ENCODE results near the gene RACK1.

Gene RACK1

DNA sequence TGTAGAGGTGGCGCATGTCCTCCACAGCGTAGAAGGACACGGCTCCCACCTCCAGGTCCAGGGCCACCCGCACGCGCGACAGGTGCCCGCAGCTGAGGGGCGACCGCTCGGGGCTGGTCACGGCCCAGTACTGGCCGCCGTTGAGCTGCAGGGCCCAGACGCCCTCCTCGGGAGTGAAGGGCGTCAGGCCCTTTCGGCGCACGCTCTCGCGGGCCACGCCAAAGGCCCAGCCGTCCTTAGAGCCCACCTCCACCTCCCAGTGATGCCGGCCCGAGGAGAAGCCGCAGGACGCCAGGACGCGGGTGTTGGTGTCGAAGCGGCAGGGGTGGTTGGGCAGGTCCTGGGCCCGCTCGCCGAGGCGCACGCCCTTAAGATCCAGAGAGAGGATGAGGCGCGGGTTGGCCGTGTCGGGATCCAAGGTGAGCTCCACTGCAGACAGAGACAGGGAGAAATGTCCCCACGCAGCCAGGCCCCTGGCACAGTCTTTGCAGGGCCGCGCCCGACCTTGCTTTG, 48.4 kb downstream of the RACK1 start:
- no peak for DNase-seq (ENCODE audit: low read depth)

DNA sequence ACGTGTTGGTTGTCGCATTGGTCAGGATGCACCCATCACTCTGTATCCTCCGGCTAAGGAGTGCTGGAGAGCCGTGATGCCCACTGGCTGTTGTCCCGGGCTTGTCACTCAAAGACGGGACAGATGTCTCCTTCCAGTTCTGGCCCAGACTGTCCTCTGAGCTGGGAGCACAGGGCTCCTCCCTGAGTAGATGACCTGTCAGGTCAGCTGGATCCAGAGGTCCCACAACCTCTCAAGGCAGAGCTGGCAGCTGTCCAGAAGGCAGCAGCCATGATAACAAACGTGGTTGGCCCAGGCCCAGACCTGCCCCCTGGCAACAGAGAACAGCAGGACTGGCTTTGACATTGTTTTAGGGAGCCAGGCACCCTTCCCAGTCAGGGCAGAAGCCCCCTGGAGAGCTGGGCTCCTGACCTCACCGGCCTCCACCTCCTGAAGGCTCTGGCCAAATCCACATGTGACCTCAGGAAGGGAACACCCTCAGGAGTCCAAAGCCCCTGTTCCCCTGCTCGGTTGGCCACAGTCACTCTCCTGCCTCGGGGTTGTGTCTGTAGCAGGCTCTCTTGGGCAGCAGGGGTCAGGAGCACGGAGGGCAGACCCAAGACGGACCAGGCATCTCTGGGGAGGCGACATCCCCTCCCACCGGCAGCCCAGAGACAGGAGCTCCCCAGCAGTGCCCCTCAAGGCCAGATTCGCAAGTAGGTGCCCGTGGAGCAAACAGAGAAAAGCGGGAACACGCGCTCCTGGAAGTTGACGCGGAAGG, 49.0 kb downstream of the RACK1 start:
- DNase-seq (ENCODE audit: low read depth), result no peak

DNA sequence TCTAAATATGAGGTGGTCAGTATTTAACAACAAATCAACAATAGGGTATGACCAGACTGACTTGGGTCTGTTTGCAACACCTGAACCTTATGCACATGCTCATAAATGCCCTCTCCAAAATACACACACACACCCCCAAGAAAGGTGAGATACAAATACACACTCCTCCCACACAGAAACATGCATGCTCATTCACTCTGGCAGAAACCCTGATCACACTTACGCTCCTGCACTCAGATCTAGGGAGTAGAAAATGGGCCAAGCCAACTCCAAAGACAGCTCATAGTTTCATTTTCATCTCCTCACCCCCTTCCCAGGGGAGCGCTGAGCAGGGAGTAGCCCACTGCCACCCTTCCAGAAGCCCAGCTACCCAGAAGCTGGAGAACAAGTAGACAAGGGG, 50.0 kb downstream of the RACK1 start:
- no peak for DNase-seq (ENCODE audit: low read depth)

DNA sequence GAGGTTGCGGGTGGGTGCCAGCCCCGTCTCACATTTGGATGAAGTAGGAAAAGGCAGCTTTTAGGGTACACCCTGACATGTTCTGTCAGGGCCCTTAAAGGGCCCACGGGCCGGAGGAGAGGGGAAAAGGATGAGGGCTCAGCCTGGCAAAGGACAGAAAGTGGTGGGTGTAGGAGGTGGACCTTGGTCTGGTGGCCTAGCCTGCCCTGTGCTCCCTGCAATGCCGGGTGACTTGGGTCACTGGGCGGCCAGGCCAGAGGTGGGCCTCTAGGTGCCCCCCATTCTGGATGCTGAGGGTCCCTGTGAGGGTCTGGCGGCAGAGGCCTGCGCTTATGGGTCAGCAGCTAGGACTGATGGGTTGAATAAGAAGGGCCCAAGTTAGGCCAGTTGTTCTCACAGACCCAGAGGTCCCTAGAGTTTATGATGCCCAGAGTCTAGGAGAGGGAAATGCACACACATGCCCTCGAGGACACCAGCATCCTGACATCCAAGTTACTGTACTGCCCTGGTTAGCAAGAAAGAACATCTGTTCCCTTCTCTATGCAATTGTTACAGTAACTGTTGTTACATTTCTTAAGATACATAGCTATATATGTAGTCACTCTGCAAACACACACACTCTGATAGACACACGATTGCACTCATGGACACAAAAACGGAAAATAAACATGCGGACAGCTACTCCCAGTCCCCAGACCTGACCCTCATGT, 51.2 kb downstream of the RACK1 start:
- DNase-seq (ENCODE audit: low read depth), result no peak

DNA sequence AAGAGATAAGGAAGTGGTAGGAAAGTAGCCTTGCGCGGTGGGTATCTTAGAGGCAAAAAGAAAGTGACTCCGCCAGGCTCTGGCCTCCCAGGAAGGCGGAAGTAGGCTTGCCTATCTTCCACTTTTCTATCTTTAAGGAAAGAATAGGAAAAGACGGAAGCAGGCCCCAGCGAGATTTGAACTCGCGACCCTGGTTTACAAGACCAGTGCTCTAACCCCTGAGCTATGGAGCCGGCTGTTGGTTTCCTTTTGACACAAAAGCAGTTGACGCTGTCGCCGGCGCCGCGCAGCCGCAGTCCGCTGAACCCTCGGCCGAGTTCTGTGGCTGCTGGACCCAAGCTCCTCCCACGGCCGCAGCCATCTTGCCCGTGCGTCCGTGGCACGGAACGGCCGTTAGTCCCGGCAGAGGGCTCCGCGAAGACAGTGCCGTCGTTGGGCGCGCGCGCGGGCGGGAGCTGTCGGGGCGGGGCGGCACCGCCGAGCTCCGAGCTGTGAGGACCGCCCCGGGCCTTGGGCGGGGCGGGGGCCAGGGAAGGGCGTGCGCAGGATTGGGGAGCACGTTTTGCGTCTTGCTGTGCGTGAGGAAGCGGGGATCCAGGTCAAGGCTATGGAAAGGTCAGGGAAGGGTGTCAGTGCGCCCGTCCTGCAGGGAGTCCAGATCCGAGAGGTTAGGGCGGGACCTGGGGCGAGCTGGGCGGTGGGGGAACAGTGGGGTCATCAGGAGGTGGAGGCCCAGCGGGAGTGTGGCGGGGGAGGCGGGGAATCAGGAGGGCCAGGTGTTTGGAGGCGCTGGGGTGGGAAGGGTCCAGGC, 52.0 kb downstream of the RACK1 start:
- DNase-seq (ENCODE audit: low read depth), result peak; percentile 98

DNA sequence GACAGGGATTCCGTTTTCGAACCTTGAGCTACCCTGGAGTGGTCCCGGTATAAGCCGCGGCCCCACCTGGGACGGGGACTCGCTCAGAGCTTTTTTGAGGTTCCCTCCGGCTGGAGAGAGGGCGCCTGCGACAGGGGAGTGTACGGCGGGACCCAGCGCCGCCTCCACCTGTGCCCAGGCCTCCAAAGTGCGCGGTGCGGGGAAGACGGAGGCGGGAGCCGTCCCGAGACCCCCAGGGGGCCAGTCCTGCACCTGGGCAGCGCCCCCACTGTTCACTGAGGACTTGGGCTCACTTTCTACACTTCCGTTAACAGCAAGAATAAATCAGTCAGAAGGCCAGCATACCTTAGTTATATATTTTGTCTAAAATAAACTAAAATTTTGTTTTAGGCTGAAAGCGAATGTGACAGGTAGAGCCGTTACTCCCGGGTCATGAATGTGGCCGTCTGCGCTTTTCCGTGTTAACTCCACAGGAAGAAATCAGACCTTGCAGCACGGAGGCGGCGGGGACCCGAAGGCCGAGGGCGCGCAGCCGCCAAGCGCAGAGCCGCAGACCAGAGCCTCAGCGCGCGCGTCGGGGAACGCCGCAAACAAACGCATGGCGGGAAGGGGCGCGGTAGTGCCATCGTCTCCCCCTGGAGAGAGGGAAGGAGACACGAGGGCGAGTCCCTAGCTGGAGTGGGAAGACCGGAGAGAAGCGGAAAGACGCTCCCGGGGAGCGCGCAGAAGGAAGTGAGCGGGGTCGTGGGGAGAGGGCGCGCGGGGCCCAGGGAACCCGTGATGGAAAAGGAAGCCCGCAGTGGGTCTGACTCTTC, 52.8 kb downstream of the RACK1 start:
- DNase-seq (ENCODE audit: low read depth), result no peak

DNA sequence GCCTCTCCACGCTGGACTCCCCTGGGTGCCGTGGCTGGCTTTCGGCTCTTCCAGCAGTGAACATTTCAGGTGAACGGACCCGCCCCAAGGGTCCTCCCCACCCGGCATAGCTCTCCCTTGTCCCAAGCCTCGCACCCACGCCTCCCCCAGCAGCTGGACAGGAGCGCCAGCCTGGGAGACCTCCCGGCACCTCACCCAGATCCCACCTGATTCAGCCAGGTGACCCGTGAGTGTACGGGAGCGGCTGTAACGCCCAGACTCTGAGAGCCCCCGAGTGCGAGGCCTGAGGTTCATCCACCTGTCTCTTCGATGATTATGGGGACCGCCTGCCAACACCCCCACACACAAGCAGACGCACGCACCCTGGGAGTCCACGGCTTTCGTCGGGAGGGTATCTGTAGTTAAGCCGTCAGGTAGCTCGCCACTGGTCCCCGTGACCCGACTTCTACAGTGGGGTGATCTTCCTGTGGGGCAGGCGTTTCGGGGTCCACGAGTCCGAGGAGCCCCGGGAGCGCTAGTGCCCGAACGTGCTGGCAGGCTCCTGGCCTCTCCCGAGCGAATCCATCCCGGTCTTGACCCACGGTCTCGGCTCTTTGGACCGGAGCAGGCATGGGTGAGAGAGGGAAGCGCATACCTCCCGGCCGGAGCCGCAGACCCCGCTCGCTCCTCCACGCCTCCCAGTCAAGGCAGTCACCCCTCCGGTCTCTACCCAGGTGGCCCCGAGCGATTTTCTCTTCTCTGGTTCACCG, 53.6 kb downstream of the RACK1 start:
- no peak for DNase-seq (ENCODE audit: low read depth)

DNA sequence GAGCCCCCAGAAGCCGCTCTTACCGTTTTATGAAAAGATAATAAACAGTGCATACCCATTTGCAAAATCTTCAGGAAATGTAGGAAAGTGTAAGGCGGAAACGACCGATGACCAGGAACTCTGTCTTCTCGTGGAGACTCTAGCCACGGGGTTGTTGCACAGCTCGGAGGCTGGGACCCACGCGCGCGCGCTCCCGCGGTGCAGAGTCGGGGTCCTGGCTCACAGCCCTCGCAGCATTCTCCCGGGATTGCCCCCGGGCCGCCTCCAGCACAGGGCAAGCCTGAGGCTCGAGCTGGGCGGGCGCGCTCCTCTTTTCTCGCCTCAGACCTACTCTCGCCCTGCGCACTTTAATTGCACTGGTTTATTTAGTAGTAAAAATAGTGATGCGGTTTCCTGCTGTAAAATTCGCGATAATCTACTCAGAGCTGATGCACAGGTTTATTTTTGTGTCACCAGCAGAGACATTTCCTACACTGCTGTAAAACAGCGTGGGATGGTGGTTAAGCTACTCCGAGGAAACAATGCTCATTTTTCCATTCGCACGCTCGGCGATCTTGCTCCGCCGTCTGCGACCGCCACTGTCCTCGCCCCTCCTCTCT, 54.2 kb downstream of the RACK1 start:
- DNase-seq (ENCODE audit: low read depth), result no peak

DNA sequence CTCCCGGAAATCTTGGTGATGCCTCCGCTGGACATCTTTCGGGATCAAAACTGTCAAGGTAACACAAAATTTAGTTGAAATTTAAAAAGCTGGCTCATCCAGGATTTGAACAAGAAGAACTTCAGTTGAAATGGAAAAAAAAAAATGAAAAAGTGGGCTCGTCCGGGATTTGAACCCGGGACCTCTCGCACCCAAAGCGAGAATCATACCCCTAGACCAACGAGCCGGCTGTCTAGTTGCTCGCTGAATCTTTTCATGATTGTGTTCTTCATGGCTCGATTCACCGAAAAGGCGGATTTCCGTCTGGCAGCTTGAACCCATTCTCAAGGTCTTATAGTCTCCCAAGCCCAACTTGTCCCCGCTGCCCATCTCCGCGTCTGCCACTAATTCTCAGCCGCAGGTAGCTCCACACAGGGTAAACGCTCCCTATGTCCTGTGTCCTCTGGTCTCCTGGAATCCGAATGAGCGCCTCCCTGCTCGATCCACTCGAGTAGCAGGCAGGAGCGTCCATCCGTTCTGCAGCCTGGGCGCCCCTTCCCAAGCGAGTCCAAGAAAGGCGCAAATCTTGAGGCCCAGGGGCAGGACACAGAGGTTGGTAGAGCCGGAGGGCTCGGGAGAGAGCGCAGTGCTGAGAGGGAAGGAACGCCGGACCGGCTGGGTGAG, 54.9 kb downstream of the RACK1 start:
- DNase-seq (ENCODE audit: low read depth), result peak; percentile 81

DNA sequence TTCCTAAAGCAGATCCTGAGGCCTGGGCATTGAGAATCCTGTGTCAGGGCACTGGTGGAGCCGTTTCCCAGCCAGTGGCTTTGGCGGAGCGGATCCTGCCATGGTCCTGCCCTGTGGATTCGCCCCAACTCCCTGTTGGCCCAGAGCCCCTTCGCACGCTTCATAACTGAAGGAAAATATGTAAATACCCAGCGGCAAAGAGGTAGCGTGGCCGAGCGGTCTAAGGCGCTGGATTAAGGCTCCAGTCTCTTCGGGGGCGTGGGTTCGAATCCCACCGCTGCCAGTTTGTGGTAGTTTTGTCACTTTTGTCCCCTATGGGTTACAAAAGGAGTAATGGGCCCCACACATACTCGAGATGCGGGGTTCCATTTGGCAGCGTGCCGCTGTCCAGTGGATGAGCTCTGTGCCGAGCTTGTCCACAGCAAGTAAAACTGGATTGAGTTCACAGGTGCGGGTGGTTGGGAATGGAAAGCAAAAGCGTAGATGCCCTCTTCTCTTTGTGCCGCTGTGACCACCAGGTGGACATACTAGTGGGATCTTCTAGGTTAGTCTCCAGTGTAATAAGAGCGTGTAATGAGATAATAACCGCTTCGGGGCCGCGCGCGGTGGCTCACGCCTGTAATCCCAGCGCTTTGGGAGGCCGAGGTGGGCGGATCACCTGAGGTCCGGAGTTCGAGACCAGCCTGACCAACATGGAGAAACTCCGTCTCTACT, 56.0 kb downstream of the RACK1 start:
- peak; percentile 48 for DNase-seq (ENCODE audit: low read depth)

DNA sequence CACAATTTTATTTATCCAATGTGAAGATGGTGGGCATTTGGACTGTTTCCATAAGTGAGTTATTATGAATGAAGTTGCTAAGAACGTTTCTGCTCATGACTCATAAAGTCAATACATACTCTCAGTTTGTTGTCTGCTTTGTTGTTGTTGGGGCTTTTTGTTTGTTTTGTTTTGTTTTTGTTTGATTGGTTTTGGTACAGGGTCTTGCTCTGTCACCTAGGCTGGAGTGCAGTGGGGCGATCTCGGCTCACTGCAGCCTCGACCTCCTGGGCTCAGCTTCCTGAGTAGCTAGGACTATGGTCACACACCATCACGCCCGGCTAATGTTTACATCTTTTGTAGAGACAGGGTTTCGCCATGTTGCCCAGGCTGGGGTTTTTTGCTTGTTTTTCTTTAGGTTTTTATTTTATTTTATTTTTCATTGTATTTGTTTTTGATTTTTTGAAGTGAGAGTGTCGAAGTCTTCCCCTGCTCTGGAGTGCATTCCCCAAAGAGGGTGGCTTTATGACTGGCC, 56.7 kb downstream of the RACK1 start:
- no peak for DNase-seq (ENCODE audit: low read depth)
